NCI-H345 (cell line): ENCODE results near the gene IGF2BP2.
"Not testable (repeated sequence)": the region's sequence is repeated elsewhere in the genome, so short reads cannot be mapped to it uniquely, and the experiment has no call there.

ENCODE experiments used
- DNase-seq: peaks from one replicate; lab custom pipeline; 2025; lab: John Stamatoyannopoulos, UW

IGF2BP2 gene

GRCh38 chr3:185797993-185798830, 26.6 kb downstream of the IGF2BP2 start:
- no peak for DNase-seq

- no peak for DNase-seq
These were observed 27.5 kb downstream of the IGF2BP2 start for GRCh38 chr3:185797108-185797881.

DNA sequence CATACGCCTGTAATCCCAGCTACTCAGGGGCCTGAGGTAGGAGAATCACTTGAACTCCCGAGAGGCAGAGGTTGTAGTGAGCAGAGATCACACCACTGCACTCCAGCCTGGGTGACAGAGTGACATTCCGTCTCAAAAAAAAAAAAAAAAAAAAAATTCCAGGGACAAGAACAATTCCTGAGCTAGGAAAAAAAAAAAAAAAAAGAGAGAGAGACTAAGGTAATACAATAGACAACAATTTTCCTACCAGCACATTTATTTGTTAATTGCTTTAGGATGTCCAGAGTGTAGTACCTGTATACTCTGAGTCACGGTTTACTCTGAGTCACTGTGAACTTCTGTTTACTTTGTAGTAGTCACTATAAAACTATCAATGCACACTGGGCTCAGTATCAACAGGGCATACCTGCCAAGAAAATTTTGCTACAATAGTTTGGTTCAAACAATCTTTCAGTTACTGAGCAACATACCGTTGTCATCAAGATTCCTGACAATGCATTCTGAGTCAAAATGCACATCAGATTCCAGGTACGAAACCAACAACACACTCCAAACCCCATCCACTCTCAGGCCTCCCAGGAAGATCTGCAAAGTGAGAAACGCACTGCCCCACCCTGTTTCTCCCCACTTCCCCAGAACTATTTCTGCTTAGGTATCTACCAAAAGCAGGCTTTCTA, 28.3 kb downstream of the IGF2BP2 start:
- DNase-seq: peak; percentile 61

- no peak for DNase-seq
These were observed 31.5 kb downstream of the IGF2BP2 start for GRCh38 chr3:185793381-185793780.

DNA sequence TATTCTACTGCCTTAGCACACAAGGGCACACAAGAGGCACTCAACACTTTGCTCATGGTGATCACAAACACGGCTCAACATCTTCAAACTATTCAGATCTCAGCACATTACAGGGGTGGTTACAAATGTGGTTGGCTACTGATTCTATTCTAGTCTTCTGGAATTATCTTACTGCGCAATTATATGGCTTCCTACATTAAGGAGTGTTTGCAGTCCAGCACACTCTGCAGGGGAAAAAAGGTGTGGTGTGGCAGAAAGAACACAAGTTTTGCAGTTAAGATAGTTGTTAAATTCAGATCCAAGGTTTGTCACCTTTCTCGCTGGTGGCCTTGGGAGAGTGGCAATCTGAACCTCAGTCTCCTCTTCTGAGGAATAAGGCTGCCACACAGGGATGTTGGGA, 31.9 kb downstream of the IGF2BP2 start:
- DNase-seq: no peak

- no peak for DNase-seq
These were observed 34.7 kb downstream of the IGF2BP2 start for GRCh38 chr3:185789891-185790830.

DNA sequence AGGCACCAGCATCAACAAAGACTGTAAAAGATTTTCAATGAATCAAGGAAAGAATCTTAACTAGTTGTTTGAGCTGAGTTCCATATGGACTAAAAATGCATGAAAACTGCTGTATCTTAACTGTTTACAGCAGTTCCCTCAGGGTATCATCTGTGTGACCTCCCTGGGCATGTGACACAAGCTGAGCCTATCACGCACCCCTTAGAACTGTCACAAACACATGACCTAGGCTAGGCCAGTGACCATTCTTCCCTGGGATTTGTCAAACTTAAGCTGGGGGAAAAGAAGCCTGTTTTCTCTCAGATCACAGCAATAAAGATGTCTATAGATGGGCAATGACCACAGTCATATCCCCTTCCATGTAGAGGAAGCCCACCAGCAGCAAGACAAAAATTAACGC, 35.7 kb downstream of the IGF2BP2 start:
- no peak for DNase-seq

DNA sequence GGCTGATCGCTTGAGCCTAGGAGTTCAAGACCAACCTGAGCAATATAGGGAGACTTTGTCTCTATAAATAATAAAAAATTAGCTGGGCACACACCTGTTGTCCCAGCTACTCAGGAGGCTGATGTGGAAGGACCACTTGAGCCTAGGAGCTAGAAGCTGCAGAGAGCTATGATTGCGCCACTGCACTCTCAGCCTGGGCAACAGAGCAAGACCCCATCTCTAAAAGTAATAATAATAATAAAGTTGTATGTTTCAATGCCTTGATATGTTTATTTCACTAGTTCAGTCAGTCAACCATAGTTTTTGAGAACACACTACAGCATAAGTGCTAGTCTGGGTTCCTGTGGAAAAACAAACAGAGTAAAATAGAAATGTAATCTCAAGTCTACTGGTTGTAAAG, 36.5 kb downstream of the IGF2BP2 start:
- DNase-seq: no peak

- DNase-seq: no peak
These were observed 37.6 kb downstream of the IGF2BP2 start for GRCh38 chr3:185786956-185787877.

GRCh38 chr3:185786258-185786657, 38.6 kb downstream of the IGF2BP2 start:
- not testable (repeated sequence) for DNase-seq

DNA sequence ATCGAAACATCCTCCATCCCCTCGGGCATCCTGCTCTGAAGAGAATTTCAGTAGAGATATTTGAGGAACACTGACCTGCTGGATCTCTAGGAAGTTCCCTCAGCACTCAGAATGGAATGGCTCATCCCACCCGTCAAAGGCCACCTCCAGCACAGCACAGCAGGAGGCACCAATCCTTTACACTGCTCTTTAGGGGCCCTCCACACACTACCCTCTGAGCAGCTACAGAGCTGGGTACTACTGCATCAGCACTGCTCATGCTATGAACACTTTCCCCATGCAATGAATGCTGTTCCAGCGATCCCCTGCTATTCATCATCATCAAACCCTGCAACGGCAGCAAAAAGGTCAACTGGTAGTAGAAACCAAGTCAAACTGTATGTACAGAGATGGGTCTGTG, 40.5 kb downstream of the IGF2BP2 start:
- no peak for DNase-seq

- DNase-seq: no peak
These were observed 43.1 kb downstream of the IGF2BP2 start for GRCh38 chr3:185781759-185782158.

DNA sequence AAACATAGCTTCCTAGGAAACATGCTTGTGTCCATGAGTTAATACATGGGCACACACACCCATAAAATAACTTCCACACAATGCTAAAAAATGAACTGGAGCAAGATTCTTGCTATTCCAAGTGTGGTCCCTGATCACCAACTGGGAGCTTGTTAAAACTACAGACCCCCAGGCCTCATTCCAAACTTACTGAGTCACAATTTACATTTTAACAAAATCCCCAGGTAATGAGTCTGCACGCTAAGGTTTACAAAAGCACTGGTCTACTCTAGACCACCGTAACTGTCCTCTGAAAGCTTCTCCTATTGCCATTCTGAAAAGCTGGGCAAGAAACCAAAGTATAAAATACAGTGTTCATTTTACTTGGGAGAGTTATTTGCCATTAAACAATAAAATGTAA, 45.4 kb downstream of the IGF2BP2 start:
- no peak for DNase-seq

GRCh38 chr3:185778821-185779220, 46.0 kb downstream of the IGF2BP2 start:
- no peak for DNase-seq

DNA sequence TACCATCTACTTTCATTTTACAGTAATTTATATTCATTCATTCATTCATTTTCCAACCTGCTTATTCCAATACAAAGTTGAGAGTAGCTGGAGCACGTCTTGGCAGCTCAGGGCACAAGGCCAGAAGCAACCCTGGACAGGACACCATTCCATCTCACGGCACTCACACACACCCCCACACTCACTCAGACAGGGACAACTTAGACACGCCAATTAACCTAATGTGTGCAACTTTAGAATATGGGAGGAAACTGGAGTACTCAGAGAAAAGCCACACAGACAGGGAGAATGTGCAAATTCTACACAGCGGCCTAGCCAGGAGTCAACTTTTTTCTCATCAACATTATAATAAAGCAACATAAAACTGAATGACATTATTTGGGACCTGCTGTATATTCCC, 46.7 kb downstream of the IGF2BP2 start:
- DNase-seq: no peak

- DNase-seq: no peak
These were observed 54.7 kb downstream of the IGF2BP2 start for GRCh38 chr3:185770109-185770508.

GRCh38 chr3:185768578-185768982, 56.3 kb downstream of the IGF2BP2 start:
- peak; percentile 74 for DNase-seq

GRCh38 chr3:185767002-185767688, 57.7 kb downstream of the IGF2BP2 start:
- DNase-seq: no peak

DNA sequence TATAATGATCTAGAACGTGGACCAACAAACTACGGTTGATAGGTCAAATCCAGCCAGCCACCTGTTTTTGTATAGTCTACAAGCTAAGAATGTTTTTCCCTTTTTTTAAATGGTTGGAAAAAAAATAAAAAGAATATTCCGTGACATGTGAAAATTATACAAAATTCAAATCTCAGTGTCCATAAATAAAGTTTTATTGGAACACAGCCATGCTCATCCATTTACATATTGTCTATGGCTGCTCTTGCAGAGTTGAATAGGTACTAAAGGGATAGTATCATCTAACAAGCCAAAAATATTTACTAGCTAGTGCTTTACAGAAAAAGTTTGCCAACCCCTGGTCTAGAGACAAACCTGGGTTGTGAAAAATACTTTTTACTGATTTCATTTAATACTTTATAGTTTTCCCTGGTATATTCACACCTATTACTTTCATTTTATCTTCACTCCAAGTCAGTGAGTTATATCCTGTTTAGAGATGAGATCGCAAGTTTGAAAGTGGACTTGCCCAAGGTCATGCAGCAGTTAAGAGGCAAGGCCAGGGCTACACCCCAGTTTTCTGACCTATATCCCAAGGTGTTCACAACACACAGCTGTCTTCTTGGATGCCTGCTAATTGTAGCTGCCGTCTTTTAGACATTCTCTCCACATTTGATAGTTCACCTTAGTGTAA, 58.4 kb downstream of the IGF2BP2 start:
- no peak for DNase-seq
